Activated CD8-positive, alpha-beta memory T cell treated with anti-CD3 and anti-CD28 coated beads, Interleukin-2, amount 50 U/mL, for 4 hours (primary cell): ENCODE results near the gene SORCS2.

ENCODE experiments used
- DNase-seq: peaks from one replicate; pipeline ENCODE4 v3.0.0-alpha.2; 2020

The SORCS2 gene

DNA sequence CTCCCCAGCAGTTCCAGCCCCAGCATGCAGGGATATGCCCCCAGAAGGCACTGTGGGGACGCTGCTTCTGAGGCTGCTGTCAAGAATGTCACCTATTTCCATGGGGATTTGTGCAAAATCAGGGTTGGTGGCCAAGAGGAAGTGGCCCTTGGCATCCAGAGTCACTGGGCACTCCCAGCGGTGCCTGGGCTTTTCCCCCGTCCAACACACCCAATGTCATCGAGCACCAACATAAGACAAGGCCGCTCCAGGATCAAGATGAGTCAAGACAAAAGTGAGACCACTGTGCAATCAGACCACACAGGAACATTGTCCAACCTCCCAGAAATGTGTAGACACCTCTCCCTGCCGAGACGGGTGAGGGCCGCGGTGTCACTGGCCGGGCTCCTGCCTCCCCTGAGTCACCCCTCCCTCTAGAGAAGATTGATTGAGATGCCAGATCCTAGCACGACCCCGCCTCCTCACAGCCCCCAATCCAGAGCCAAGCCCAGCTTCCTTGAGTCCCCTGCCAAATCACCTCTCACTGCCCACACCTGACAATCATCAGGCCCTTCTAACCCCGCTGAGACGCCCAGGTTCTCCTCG lies 553.1 kb downstream of the SORCS2 start:
- no peak for DNase-seq

DNA sequence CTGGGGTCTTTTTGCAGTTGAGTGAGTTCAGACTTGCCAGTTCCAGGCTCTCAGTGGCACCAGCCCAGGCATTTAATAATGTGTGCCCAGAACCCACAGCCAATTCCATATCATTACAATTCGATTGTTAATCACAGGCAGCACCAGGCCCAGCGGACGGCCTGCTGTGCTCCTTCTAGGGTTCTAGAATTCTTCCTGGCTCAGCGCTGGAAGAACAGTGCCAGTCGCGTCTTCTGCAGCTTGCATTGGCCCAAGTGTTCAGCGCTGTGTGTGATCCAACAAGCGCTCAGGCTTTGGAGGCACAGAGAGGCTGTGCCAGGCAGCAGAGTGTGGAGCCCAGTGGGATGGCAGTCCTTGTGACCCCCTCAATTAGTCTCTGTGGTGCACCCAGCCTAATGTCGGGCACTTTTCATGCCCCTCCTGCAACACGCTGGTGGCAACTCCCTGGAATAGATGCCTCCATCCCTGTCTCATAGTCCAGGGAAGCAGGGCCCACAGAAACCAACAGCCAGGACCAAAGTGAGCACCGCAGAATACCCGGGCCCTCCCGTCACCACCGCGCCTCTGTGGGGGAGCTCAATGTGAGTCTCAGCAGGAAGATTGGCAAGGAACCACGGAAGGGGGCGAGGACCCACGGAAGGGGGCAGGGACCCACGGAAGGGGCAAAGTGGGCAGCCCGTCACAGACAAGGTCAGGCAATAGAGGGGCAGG lies 554.2 kb downstream of the SORCS2 start:
- DNase-seq: no peak

DNA sequence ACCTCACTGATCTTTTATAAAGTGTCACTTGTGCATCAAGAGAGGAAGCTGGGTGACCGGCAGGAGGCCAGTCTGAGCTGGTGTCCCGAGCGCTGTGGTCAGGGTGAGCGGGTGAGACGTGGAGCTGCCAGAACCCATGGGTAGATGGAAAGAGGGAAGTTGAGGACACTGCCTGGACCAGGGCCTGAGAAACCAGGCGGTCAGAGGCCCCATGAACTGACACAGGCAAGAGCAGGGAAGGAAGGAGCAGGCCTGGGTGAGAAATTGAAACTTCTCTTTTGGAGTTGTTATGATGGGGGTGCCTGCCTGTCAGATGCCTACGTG lies 554.7 kb downstream of the SORCS2 start:
- no peak for DNase-seq

DNA sequence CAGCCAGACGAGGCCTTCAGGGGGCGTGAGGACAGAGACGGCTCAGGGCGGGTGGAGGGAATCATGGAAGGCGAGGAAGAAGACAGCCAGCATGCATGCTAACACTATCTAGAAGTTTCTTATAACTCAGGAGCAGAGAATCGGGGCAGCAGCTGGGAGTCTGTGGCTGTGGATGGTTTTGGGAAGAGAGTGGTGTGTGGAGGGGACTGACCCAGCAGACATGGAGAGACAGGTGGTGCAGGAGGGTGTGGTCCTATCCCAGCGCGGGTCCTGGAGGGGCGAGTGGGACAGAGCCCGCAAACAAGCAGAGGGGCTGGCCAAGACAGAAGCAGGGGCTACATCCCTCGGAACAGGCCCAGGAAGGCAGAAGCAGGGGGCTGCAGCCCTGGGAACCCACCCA lies 555.2 kb downstream of the SORCS2 start:
- DNase-seq: no peak

DNA sequence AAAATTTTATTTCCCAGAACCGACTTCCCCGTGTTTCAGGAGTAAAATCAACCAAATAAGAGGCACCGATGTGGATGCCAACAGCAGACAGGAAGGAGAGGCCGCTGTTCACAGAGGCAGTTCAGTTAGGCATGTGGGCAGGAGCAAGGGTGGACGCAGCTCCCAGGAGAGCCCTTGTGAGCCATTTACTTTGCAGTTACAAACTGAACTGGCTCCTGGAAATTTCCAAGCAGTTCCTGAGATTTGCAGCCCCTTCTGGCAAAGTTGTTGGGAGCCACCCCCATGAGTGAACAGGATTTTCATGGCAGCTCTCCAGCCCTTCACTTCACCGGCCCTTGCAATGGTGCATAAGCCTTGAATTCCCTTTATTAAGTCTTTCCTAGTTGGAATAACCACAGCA lies 558.2 kb downstream of the SORCS2 start:
- DNase-seq: no peak

DNA sequence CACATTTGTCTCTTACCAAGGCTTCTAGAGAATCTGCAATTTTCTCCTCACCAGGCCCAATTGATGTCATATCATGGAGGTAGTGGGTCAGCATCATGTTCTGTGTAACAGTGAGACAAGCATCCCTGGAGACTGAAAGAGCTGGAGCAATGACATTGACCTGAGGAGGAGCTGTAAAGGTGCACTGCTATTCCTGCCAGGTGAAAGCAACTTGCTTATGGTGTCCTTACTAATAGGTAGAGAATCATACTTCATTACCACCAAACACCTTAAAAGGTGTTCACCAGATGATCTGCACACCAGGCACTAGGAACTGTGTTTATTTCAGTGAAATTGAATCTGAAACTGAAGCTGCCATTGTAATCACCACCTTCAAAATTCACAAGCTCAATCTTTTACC lies 558.6 kb downstream of the SORCS2 start:
- DNase-seq: no peak

DNA sequence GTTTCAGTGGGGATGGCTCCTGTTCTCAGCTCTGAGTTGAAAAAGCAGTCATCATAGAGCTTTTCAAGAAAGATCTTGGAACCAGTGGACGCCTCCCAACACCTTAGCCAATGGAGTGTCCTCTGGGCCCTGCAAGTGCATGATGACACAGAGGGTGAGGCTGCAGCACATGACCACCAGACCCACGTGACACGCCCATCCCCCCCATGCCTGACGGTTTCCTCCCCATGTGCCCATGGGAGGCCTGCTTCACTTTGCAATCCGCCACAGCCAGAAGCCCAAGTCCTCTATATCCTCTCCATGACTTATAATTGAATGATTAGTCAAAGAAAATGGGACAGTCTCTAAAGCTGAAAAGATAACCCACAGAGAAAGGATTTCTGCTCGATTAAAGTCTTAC lies 560.3 kb downstream of the SORCS2 start:
- no peak for DNase-seq

DNA sequence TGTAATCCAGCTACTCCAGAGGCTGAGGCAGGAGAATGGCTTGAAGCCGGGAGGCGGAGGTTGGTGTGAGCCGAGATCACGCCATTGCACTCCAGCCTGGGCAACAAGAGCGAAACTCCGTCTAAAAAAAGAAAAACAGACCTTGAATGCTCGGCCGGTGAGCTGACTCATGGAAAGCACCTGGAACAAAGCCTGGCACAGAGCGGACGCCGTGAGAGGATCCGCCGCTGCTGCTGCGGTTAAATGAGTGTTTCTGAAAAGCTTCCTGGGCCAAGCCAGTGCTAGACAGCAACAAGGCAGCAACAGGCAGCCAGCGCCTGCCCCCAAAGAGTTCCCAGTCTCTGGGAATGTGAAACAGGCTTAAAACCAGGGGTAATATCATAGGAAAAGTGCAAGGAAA lies 560.9 kb downstream of the SORCS2 start:
- DNase-seq: no peak

DNA sequence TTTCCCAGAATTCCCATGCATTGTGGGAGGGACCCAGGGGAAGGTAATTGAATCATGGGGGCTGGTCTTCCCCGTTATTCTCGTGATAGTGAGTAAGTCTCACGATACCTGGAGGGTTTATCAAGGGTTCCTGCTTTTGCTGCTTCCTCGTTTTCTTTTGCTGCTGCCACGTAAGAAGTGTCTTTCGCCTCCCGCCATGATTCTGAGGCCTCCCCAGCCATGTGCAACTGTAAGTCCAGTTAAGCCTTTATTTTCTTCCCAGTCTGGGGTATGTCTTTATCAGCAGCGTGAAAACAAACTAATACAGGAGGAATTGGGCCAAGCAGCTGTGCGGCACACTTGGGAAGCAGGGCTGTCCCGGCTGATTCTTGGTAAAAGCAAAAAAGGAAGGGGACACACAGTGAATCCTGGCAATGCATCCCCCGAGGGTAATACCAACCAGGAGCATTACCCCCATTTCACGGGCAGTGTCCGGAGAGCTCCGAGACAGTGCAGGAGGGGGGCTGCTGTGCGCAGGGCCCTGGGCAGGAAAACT lies 561.7 kb downstream of the SORCS2 start:
- DNase-seq: no peak

DNA sequence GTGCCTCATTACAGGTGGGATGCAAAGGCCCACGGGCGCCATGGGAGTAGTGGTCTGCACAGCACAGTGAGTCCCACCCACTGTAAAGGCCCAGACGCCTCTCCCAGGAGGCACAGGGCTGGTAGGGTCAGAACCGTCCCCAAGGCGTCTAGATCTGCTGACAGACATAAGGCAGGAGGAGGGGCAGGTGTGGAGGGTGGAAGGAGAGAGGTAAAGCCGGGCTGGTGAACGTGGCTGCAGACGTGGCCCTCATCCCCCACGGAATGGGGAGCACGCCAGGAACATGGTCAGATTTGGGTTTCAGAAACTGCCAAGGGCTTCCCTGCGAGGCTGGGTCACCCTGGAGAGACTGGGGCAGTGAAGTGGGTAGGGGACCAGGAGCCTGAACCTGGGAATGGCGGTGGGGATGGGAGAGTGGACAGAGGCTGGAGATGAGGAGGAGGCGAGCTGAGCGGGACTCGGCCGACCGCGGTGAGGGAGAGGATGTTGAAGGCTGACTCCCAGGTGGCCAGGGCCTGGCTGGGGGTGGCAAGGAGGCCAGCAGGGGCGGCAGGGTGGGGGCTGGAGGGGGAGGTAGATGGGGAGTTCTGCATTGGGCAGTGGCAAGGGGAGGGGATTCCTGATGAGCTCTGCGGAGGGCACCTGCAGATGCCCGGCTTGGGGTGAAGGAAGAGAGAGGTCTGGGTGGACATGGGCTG lies 562.4 kb downstream of the SORCS2 start:
- DNase-seq: no peak

DNA sequence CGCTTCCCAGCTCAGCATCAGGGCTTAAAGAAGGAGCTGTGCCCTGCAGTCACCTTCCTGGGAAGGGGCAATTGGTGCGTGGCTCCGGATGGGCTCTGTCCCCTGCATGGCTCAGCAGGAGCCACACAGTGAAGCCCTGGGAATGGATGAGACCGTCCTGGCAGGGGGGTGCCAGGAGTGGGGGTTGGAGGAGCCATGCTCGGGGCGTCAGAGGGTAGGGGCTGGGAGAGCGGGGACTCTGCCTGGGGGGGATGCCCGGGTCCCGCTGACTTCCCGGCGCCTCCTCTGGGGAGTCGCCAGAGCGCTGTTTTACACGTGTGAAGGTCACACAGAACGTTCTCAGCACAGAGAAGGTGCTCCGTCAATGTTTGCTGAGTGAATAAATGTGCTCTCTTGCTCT lies 563.2 kb downstream of the SORCS2 start:
- no peak for DNase-seq

DNA sequence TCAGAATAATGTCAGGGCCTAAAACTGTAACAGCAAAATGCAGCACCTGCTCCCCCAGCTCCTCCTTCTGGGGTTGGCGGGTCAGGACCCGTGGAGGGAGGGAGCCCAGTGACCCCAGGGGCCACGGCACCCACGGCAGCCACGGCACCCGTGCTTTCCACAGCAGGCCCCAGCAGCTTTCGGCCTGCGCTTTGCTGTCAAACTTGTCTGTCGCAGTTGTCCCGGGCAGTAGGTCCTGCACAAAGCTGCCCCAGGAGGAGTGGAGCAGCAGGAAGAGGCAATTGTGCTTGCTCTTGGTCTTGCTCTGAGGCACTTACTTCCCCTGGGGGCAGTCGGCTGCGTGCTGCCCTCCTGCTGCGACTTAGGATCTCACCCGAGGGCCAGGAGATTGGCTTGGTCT lies 563.7 kb downstream of the SORCS2 start:
- no peak for DNase-seq

DNA sequence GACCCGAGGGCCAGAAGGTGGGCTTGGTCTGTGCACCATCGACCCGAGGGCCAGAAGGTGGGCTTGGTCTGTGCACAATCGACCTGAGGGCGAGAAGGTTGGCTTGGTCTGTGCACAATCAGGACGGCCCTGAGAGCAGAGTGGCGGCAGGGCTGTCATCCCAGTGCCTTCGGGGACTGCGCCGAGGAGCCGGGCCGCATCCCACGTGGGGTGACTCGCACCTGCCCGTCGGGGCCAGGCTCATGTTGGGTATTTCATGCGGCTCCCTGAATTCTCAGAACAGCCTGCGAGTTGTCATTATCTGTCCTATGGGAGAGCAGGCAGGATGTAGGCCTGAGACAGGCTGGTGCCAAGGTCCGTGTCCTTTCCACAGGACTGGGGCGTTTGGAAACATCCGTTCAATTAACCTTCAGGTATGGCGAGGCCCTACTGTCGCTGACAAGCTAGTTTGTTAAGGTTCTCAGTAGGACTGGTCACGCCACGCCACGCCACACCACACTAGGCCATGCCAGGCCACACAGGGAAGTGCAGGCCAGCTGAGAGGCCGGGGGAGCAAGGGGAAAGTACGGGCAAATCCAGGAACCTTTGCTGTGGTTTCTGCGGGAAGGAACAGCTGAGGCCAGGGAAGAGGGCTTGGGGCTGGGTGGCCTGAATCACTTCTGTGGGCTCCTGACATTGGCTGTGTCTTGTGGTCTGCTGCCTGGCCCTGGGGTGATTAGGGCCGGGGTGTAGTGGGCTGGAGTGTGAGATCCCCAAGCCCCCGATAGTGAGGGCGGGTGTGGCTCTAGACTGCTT lies 564.4 kb downstream of the SORCS2 start:
- DNase-seq: no peak

DNA sequence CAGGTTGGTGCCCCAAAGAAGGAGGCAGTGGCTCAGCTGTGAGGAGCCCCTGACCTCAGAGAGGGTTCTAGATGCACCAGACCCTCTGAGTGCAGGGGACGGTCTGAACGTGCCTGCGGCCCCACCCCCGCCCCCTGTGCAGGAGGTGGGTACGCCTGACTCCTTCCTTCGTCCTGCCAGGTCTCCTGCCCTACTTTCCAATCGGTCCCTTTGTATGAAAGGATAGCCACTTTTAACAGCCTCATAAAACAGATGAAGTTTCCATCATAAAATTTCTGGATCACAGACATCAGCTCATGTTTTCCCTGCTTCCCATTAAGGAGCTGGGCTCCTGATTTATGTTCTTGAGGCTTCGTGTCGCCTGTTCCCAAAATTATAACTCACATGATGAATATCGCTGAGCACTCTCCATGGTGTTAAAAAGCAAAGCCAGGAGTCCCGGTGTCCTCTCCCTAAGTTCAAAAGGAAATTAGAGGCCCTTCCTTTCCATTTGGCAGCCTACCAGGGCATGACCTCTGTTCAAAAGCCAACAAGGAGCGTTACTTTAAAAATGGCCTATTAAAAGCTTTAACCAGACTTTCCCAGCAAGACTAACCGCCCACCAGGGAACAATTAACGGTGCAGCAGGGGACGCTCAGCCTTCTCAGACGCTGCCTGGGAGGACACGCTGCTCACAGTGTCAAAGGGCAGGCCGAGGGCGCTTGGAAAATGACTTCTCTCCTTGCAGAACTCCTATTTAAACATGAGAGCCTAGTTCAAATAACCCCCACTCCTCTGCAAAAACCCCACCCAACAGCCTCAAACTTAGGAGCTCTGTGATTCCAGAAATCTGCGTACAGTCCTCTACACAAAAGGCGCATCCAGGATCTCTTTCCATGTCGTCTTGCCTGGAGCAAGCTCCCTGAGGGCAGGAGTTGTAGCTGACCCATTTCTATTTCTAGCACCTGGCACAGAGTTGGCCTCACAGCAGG lies 565.4 kb downstream of the SORCS2 start:
- no peak for DNase-seq

DNA sequence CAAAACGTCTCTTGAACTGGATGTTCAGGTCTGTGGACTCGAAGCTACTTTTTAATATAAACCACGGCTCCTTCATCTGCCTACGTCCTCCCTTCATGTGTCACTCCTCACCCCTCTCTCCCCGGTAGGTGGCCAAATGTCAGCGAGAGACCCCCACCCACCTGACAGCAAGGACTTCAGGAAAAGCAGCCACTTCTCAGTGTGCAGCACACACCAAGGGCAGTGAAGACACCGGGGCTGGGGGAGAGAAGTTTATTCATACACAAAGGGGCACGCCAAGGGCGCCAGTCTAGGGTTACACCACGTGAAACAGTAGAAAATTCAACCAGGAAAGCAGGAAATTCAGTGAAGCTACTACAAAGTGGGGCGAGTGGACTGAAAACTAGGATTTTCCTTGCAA lies 566.1 kb downstream of the SORCS2 start:
- no peak for DNase-seq

DNA sequence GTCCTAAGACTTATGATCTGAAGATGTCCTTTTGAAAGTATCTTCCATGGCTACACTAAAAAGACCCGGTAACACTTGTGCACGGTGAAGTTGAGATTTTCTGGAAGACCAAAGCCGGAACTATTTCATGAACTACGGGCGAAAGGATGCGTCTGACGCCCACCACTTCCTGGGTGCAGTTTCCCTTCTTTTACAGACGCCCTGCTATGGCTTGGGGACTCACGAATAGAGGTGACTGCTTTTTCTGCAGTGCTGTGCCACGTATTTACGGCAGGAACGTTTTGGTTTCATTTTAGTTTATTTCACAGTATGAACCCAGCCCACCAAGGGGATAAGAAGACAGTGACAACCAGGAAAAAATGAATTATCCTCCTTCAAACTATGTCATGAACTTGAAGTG lies 566.9 kb downstream of the SORCS2 start:
- DNase-seq: peak; percentile 58

DNA sequence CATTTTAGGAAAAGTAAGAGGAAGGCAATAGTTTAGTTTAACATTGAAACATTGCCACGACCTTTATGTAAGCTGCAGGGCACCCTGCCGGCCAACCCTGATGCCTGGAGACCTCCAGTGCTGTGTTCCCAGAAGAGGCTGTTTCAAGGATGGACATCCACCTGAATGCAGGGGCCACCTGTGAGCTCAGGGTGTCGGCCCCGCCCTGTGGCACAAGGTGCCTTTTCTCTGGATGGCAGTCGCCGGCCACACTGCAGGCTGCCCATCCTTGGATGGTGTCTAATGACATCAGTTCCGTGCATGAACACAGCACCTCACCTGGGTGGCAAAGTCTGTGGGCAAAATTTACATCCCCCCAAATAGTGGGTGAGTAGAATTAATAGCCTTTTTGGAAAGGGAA lies 567.3 kb downstream of the SORCS2 start:
- no peak for DNase-seq

DNA sequence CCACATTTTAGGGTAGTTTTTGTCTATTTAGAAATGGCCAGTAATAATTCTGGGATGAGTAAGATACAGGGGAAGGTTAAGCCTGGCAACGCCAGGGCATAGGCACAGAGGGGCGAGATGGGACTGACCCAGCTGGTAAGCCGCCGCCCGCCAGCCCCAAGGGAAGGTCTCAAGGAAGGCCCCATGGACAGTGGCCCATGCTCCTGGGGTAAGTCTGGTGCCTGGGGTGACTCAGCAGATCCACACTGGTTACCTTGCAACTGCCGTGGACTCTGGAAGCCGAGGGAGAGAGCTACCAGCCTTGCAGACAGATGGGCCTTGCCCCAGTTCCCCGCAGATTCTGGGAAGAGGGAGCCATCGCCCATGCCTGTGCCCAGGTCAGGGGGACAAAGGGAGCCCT lies 567.9 kb downstream of the SORCS2 start:
- DNase-seq: no peak

DNA sequence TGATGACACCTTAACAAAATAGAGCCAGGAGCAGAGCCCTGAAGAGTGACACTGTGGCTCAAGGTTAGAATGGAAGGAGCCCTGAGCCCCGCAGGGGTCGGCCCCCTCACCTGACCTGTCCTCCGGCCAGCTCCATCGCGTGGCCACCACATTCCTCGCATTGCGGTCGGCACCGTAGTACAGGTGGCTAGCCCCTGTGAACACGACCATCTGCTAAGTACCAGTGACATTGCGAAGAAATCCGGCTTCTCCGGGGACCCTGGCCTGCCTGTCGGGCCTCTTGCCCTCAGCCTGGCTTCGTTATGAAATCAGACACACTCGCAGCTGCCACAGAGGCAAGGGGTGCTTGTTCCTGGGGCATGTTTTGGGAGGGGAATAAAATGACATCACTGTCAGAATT lies 568.4 kb downstream of the SORCS2 start:
- DNase-seq: no peak

DNA sequence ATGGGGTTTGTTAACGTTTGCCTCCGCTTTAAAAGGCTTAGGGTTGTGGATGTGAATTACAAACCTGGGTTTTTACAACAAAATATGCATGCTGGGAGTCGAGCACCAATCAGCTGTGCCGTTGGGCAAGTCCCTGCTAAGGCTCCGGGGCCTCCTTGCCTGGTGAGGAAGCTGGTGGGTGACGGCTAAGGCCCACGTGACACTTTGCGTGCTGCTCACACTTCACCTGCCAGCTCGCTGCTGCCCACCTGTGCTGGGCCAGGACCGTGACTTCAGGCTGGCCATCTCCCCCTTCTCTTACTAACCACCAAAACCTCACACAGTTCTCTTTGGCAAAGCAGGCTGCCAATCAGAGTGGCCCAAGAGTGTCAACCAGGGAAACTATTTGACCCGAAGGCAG lies 569.0 kb downstream of the SORCS2 start:
- no peak for DNase-seq

DNA sequence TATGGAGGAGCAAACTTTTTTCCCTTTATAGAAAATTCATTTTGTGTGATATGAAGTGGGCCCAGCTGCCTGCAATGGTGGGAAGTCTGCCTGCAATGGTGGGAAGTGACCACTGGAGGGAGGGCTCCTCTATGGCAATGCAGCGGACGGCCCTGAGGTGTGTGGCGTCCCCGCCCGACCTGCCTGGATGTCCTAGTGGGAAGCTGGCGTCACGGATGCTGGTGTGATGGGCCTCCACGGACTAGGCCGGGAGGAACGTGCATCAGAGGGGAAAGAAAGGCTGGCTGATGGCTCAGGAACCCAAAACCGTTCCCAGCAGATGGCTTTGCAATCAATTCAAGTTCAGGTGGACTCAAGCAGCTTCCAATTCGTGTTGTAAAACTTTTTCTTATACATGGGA lies 569.4 kb downstream of the SORCS2 start:
- peak; percentile 57 for DNase-seq

DNA sequence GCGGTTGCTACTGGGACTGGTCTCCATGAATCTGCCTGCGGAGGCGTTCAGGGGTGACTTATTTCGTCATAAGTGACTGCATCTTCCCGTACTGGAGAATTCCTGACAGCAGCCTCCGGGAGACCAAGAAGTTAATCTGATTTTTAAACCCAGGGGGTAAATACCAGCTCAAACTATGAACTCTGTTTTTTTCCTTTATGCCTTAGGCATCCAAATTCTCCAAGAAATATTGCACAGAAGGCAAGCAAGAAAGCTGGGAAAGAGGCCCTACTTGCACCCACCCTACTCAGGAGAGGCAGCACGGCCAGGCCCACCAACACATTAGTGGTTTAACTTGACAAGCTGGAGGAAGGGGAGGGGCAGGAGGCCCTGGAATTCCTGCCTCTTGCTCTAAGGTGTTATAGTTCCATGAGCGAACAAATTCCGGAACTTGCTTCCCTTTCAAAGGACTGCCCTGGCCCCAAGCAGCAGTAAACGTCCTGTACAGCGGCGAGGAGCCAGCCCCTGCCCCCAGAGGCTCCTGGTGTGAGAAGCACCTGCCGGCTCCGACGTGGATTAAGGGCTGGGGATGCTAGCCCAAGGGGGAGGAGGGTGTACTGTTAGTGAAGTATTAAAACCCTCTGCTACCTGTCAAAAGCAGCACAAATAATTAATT lies 570.2 kb downstream of the SORCS2 start:
- DNase-seq: no peak
